Measurements from ENCODE around the gene PLEKHG5.

Gene PLEKHG5

GRCh38 chr1:6513320-6513801 is 21.9 kb upstream of the PLEKHG5 start:
- DNase-seq, result no peak
- no peaks in the 10 kb centered on the region for H3K4me1 Mint-ChIP-seq
- no peaks in the 10 kb centered on the region for H3K36me3 Mint-ChIP-seq (ENCODE audit: low read depth)
- H3K27ac Mint-ChIP-seq, result no peak overlapping the region
- H3K9me3 Mint-ChIP-seq, result no peaks in the 10 kb centered on the region
- no peaks in the 10 kb centered on the region for H3K27me3 Mint-ChIP-seq
- ATAC-seq, result no peak
- H3K4me3 Mint-ChIP-seq, result no peak overlapping the region

DNA sequence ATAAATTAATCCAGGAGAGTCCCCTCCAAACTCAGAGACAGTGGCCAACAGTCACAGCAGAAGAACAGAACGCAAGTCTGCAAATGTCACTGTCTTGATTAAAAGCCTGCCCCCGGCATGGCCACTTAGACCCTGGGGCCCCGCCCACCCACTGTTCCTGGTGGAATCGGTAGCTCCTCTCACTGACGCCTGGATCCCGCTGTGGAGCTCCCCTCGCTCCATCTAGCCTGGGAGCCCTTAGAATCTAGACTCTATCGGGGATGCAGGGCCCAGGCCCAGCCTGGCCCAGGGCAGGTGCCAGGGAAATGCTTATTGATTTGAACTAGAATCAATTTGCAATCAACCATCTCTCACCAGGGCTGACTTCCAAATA is 21.4 kb upstream of the PLEKHG5 start:
- Mint-ChIP-seq H3K4me3 (no peak overlapping the region), H3K9me3 (no peaks in the 10 kb centered on the region), H3K36me3 (ENCODE audit: low read depth) (no peaks in the 10 kb centered on the region), H3K27ac (no peak overlapping the region), H3K27me3 (no peaks in the 10 kb centered on the region), H3K4me1 (no peaks in the 10 kb centered on the region)
- DNase-seq (no peak), ATAC-seq (no peak)

DNA sequence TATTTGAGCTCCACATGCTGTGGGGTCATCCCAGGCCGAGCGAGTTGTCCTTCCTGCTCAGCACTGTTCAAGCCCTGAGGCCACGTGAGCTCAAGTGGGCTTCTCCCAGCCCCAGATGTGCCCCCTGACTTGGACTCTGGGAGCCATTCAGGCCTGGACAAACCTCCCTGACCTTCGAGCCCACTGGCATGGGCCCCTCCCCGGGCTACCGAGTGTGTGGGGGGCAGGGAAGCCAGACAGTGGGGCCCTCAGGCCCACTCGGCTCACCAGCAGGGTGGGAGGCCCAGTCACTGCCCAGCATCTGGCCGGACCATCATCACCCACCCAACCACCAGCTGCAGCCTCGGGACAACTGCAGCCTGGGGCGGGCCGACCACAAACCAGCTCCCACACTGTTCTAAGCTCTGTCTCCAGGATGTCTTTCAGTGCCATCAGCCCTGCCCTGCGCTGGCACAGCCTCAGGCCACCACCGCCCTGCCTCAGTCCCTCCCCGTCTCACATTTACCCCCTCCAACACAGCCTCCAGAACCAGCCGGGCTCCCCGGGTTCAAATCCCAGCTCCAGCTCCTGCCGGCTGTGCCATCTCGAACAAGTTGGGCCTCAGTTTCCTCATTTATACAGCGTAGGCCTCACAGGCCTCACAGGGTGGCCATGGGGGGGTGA is 20.9 kb upstream of the PLEKHG5 start:
- H3K27me3 Mint-ChIP-seq, result no peaks in the 10 kb centered on the region
- no peak overlapping the region for H3K27ac Mint-ChIP-seq
- H3K4me3 Mint-ChIP-seq, result no peak overlapping the region
- H3K36me3 Mint-ChIP-seq (ENCODE audit: low read depth), result no peaks in the 10 kb centered on the region
- H3K4me1 Mint-ChIP-seq, result no peaks in the 10 kb centered on the region
- ATAC-seq (no peak), DNase-seq (no peak)
- no peaks in the 10 kb centered on the region for H3K9me3 Mint-ChIP-seq

DNA sequence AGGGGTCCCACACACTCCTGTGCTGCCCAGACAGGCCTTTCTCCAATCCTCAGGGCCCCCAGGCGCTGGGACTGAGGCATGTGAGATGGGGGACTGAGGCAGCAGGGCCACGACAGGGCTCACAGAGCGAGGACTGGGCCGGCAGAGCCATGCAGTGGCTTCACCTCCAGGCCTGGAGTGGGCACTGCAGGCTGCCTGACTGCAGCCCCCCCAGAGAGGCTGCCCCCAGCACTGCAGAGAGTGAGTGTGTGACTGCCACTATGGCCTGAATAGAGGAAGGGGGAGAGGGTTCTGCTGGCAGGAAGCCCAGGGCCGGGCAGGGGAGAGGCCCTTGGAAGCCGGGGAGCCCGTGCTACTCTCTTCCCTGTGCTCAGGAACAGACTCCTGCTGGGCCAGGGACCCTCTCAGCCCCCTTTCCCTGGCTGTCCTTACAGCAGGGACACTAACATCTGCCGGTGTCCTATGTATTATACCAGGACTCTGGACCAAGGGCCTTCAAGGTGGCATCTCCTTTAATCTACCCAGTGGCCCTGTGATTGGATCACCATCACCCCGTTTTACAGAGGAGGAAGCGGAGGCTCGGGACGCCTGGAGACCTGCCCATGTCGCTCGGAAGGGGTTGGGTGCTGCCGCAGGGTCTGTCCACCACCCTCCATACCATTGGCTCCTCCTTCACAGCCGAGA is 20.2 kb upstream of the PLEKHG5 start:
- Mint-ChIP-seq H3K4me3 (no peak overlapping the region), H3K27ac (no peak overlapping the region), H3K27me3 (no peaks in the 10 kb centered on the region), H3K9me3 (no peaks in the 10 kb centered on the region), H3K4me1 (no peaks in the 10 kb centered on the region), H3K36me3 (ENCODE audit: low read depth) (no peaks in the 10 kb centered on the region)
- DNase-seq, result no peak
- no peak for ATAC-seq

GRCh38 chr1:6511056-6511455 is 19.6 kb upstream of the PLEKHG5 start:
- Mint-ChIP-seq H3K9me3 (no peaks in the 10 kb centered on the region), H3K4me1 (no peaks in the 10 kb centered on the region), H3K4me3 (no peak overlapping the region), H3K27ac (no peak overlapping the region), H3K36me3 (ENCODE audit: low read depth) (no peaks in the 10 kb centered on the region), H3K27me3 (no peaks in the 10 kb centered on the region)
- DNase-seq (no peak), ATAC-seq (no peak)

DNA sequence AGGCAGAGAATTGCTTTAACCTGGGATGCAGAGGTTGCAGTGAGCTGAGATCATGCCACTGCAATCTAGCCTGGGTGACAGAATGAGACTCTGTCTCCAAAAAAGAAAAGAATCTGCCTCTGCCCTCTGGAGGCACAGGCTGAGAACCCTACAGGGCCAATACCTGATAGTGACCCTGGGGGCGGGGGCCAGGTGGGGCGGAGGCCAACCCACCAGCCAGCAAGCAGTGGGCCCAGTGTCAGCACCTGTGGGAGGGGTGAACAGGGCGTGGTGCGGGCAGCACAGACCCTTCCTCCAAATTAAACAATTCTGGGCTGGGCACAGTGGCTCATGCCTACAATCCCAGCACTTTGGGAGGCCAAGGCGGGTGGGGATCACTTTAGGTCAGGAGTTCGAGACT is 19.0 kb upstream of the PLEKHG5 start:
- Mint-ChIP-seq H3K27ac (no peak overlapping the region), H3K27me3 (no peaks in the 10 kb centered on the region), H3K4me1 (no peaks in the 10 kb centered on the region), H3K36me3 (ENCODE audit: low read depth) (no peaks in the 10 kb centered on the region), H3K9me3 (no peaks in the 10 kb centered on the region), H3K4me3 (no peak overlapping the region)
- ATAC-seq (no peak), DNase-seq (no peak)

DNA sequence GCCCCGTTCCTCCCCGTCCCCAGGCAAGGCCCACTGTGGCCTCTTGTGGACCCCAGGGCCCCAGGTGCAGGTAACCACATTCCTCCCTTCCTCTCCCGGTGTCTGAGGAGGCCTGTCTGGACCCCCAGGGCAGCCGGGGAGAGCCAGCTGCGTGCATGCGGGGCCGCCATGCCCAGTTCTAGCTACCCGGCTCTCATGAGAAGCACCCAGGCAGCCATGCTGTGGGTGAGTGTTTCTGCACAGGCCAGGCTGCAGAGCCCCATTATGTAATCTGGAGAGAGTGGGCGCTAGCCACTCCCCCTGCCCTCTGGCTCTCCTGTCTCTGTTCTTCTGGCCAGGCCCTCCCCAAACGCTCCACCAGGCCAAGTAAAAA is 18.4 kb upstream of the PLEKHG5 start:
- DNase-seq (no peak), ATAC-seq (no peak)
- Mint-ChIP-seq H3K27me3 (no peaks in the 10 kb centered on the region), H3K4me1 (no peaks in the 10 kb centered on the region), H3K36me3 (ENCODE audit: low read depth) (no peaks in the 10 kb centered on the region), H3K9me3 (no peaks in the 10 kb centered on the region), H3K27ac (no peak overlapping the region), H3K4me3 (no peak overlapping the region)

GRCh38 chr1:6509220-6509918 is 17.9 kb upstream of the PLEKHG5 start:
- ATAC-seq (no peak), DNase-seq (no peak)
- Mint-ChIP-seq H3K27ac (no peak overlapping the region), H3K4me3 (no peak overlapping the region), H3K9me3 (no peaks in the 10 kb centered on the region), H3K36me3 (ENCODE audit: low read depth) (no peaks in the 10 kb centered on the region), H3K4me1 (no peaks in the 10 kb centered on the region), H3K27me3 (no peaks in the 10 kb centered on the region)

GRCh38 chr1:6508816-6509189 is 17.3 kb upstream of the PLEKHG5 start:
- Mint-ChIP-seq H3K4me1 (no peaks in the 10 kb centered on the region), H3K27ac (no peak overlapping the region), H3K9me3 (no peaks in the 10 kb centered on the region), H3K4me3 (no peak overlapping the region), H3K27me3 (no peaks in the 10 kb centered on the region), H3K36me3 (ENCODE audit: low read depth) (no peaks in the 10 kb centered on the region)
- DNase-seq (no peak), ATAC-seq (no peak)

DNA sequence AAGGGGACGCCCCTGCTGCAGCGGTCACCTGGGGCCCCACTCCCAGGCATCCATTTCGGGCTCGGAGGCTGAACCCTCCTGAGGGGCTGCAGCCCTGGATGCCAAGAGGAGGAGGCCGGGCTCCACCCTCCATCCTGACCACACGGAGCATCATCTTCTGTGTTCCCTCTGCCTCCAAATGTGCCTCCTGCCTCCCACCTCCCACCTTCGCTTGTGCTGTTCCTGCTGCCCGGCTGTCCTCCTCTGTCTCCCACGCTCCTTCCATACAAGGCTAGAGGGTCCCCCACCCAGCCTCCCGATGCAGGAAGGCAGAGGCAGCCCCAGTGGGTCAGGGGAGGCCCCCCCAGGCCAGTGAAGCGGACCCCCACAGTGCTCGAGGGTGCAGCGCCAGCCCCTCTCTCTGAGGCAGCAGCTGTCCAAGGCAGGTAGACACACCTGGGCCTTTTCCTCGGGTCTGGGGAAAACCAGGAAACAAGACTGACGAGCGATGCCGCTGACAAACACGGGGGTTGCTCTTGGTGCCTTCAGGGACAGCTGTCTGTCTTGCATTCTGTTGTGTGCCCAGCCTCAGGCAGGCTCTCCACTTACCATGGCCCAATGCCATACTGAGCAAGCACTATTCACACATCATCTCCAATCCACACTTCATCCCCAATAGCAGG is 16.8 kb upstream of the PLEKHG5 start:
- no peaks in the 10 kb centered on the region for H3K9me3 Mint-ChIP-seq
- no peaks in the 10 kb centered on the region for H3K4me1 Mint-ChIP-seq
- ATAC-seq (no peak), DNase-seq (no peak)
- H3K27me3 Mint-ChIP-seq, result no peaks in the 10 kb centered on the region
- no peaks in the 10 kb centered on the region for H3K36me3 Mint-ChIP-seq (ENCODE audit: low read depth)
- H3K27ac Mint-ChIP-seq, result no peak overlapping the region
- H3K4me3 Mint-ChIP-seq, result no peak overlapping the region

- H3K9me3 Mint-ChIP-seq, result no peaks in the 10 kb centered on the region
Observed at GRCh38 chr1:6507461-6507911, 16.0 kb upstream of the PLEKHG5 start.

GRCh38 chr1:6507037-6507428 is 15.6 kb upstream of the PLEKHG5 start:
- ATAC-seq, result no peak
- Mint-ChIP-seq H3K36me3 (ENCODE audit: low read depth) (no peaks in the 10 kb centered on the region), H3K27ac (no peak overlapping the region), H3K4me3 (no peak overlapping the region), H3K4me1 (no peaks in the 10 kb centered on the region), H3K27me3 (no peaks in the 10 kb centered on the region), H3K9me3 (no peaks in the 10 kb centered on the region)
- no peak for DNase-seq

More at GRCh38 chr1:6507461-6507911, 16.0 kb upstream of the PLEKHG5 start:
- H3K36me3 Mint-ChIP-seq (ENCODE audit: low read depth), result no peaks in the 10 kb centered on the region
- ATAC-seq (no peak), DNase-seq (no peak)
- no peaks in the 10 kb centered on the region for H3K4me1 Mint-ChIP-seq
- no peak overlapping the region for H3K27ac Mint-ChIP-seq
- no peak overlapping the region for H3K4me3 Mint-ChIP-seq
- no peaks in the 10 kb centered on the region for H3K27me3 Mint-ChIP-seq

DNA sequence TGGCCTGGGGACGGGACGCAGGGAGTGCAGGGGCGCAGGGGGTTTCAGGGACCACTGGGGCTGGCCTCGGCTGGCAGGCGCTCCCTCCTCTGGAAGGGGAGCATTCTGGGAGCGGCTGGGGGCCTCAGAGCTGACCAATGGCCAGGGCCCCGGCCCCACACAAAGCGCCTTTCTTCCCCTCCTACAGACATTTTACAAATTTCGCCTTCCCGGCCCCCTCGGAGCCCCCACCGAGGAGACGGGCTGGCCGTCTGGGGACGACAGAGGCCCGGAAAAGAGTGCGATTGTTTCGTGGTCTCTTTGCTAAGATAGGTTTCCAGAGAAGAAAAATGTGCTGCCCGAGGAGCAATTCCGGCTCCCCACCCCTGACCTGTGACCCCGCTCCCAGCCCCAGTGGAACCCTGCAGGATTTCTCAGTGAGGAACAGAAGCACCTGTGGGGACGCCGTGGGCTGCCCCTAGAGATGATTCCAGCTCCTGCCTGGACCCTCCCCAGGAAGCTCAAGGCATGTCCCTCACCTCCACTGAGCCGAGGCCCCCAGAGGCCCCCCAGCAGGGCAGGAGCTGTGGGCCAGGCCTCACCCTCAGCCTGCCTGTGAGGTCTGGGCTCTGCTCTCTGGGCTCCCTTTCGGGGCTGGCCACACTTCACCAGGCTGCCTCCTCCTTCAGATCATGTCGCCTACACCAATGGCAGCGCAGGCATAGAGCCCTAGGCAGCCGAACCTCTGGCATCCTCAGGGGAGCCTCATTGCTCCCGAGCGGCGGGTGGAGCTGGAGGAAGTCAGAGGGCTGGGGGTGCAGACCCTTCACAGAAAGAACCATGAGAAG is 15.0 kb upstream of the PLEKHG5 start:
- Mint-ChIP-seq H3K4me3 (no peak overlapping the region), H3K27me3 (no peaks in the 10 kb centered on the region), H3K4me1 (no peaks in the 10 kb centered on the region), H3K9me3 (no peaks in the 10 kb centered on the region), H3K27ac (no peak overlapping the region), H3K36me3 (ENCODE audit: low read depth) (no peaks in the 10 kb centered on the region)
- DNase-seq (no peak), ATAC-seq (no peak)

Measured in activated naive CD8-positive, alpha-beta T cell treated with anti-CD3 and anti-CD28 coated beads, Interleukin-2, amount 50 U/mL, for 24 hours (primary cell).